Measurements from ENCODE around the gene STRA8. TPM values are rescaled to one million over a fixed set of nuclear protein-coding genes. Genes with fewer than 3 reads are reported as not detected.

The STRA8 gene
- total and polyA plus RNA-seq, 2 of the 13 experiments (the other 11 are each of a cell fraction or from before 2014, with no cell fraction given): not detected

GRCh38 chr7:135200821-135201331 lies 32.8 kb upstream of the STRA8 start (continued):
- TF ChIP-seq TCF12 (IDR thresholded peaks at IDR 0.05) (no peak), TCF12 (CRISPR knock-in tag; IDR thresholded peaks at IDR 0.05) (no peak)

- CTCF ChIA-PET (ENCODE audit: low intra/inter-chr PET ratio, low total read pairs): no interaction called here
- no peak overlapping the region for H2AFZ ChIP-seq (ENCODE audit: low read length)
- no peaks in the 10 kb centered on the region for H4K20me1 ChIP-seq (ENCODE audit: insufficient read depth, low read length)
- H3K4me3 ChIP-seq (replicated peaks in 1 of 3; ENCODE audit: insufficient read depth in 1 of 3, low read depth in 2 of 3, low read length in 3 of 3): no peak overlapping the region
- peaks cover 28 to 58% of the 10 kb centered on the region in 2 experiments for H3K36me3 ChIP-seq (replicated peaks in 1 of 2; ENCODE audit: control insufficient read depth in 1 of 2, insufficient read depth in 2 of 2, low read length in 2 of 2)
- H3K27ac ChIP-seq (ENCODE audit: extremely low read length, insufficient read depth, low read length): no peak overlapping the region
- intact Hi-C loops (cut with micrococcal nuclease; ENCODE audit: unreplicated experiment): no loop called here
- WGBS (ENCODE audit: low lambda C conversion rate): 81% methylated on average over 2 of the region's 2 CpGs
- no peaks in the 10 kb centered on the region for H3K4me1 ChIP-seq (ENCODE audit: insufficient read depth, low read length)
- no peak overlapping the region for H3K4me2 ChIP-seq (ENCODE audit: low read depth, low read length)
- in situ Hi-C loops (cut with HindIII; ENCODE audit: extremely low pct_ligation_motif_present, low pct_unique_long_range_greater_than_20kb): no loop called here
- DNase-seq (ENCODE audit: low spot score) (no peak), ATAC-seq (no peak), FAIRE-seq (no peak)
- BruUV-seq (replicated peaks): no TSS peak
- H3K9me3 ChIP-seq (ENCODE audit: low read length): no peaks in the 10 kb centered on the region
- POLR2A ChIA-PET: no interaction called here
- peak; percentile 87 for TF ChIP-seq MAFF (IDR thresholded peaks at IDR 0.05; ENCODE audit: low read depth, low read length)
- TF ChIP-seq MAFK (conservative IDR thresholded peaks at IDR 0.05 in 1 of 2, IDR thresholded peaks at IDR 0.05 in 1 of 2; ENCODE audit: low read length in 2 of 2): peak; percentile 62 to 91; a peak in 3 of 4 replicates
- TF ChIP-seq SAFB2 (CRISPR knock-in tag; IDR thresholded peaks at IDR 0.05; ENCODE audit: borderline replicate concordance, low read depth): no peak
- H3K79me2 ChIP-seq (ENCODE audit: insufficient read depth, low read length): no peaks in the 10 kb centered on the region
- no peak overlapping the region for H3K9ac ChIP-seq (ENCODE audit: insufficient read depth, low read depth, low read length)
- no peaks in the 10 kb centered on the region for H3K27me3 ChIP-seq (ENCODE audit: control insufficient read depth in 1 of 2, insufficient read depth in 2 of 2, low read length in 2 of 2)
These were observed 32.3 kb upstream of the STRA8 start for GRCh38 chr7:135201350-135201749.

GRCh38 chr7:135204341-135204749 lies 29.3 kb upstream of the STRA8 start:
- Histone ChIP-seq H3K27me3 (ENCODE audit: control insufficient read depth in 1 of 2, insufficient read depth in 2 of 2, low read length in 2 of 2) (no peaks in the 10 kb centered on the region), H3K36me3 (replicated peaks in 1 of 2; ENCODE audit: control insufficient read depth in 1 of 2, insufficient read depth in 2 of 2, low read length in 2 of 2) (peaks cover 11 to 30% of the 10 kb centered on the region in 2 experiments), H2AFZ (ENCODE audit: low read length) (no peak overlapping the region), H3K9ac (ENCODE audit: insufficient read depth, low read depth, low read length) (no peak overlapping the region), H3K4me3 (replicated peaks in 1 of 3; ENCODE audit: insufficient read depth in 1 of 3, low read depth in 2 of 3, low read length in 3 of 3) (no peak overlapping the region), H3K9me3 (ENCODE audit: low read length) (no peaks in the 10 kb centered on the region), H4K20me1 (ENCODE audit: insufficient read depth, low read length) (no peaks in the 10 kb centered on the region), H3K27ac (ENCODE audit: extremely low read length, insufficient read depth, low read length) (no peak overlapping the region), H3K79me2 (ENCODE audit: insufficient read depth, low read length) (no peaks in the 10 kb centered on the region), H3K4me1 (ENCODE audit: insufficient read depth, low read length) (peaks cover 27% of the 10 kb centered on the region), H3K4me2 (ENCODE audit: low read depth, low read length) (no peak overlapping the region)
- ATAC-seq (no peak), DNase-seq (ENCODE audit: low spot score) (no peak), FAIRE-seq (no peak)
- intact Hi-C loops (cut with micrococcal nuclease; ENCODE audit: unreplicated experiment) (no loop called here), in situ Hi-C loops (cut with HindIII; ENCODE audit: extremely low pct_ligation_motif_present, low pct_unique_long_range_greater_than_20kb) (no loop called here)
- CTCF ChIA-PET (ENCODE audit: low intra/inter-chr PET ratio, low total read pairs): no interaction called here
- POLR2A ChIA-PET: no interaction called here
- WGBS (ENCODE audit: low lambda C conversion rate): 93% methylated on average over 6 of the region's 6 CpGs
- no TSS peak for BruUV-seq (replicated peaks)
- no peak for TF ChIP-seq YEATS2 (CRISPR knock-in tag; IDR thresholded peaks at IDR 0.05; ENCODE audit: borderline replicate concordance)
- TF ChIP-seq SATB2 (CRISPR knock-in tag; IDR thresholded peaks at IDR 0.05): no peak
- TF ChIP-seq SNAPC5 (CRISPR knock-in tag; IDR thresholded peaks at IDR 0.05; ENCODE audit: borderline replicate concordance): no peak
- TF ChIP-seq TCF7 (IDR thresholded peaks at IDR 0.05; ENCODE audit: low read depth): no peak
- TF ChIP-seq, protein P1, sequence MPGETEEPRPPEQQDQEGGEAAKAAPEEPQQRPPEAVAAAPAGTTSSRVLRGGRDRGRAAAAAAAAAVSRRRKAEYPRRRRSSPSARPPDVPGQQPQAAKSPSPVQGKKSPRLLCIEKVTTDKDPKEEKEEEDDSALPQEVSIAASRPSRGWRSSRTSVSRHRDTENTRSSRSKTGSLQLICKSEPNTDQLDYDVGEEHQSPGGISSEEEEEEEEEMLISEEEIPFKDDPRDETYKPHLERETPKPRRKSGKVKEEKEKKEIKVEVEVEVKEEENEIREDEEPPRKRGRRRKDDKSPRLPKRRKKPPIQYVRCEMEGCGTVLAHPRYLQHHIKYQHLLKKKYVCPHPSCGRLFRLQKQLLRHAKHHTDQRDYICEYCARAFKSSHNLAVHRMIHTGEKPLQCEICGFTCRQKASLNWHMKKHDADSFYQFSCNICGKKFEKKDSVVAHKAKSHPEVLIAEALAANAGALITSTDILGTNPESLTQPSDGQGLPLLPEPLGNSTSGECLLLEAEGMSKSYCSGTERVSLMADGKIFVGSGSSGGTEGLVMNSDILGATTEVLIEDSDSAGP (CRISPR knock-in tag; IDR thresholded peaks at IDR 0.05; ENCODE audit: borderline replicate concordance): no peak
- TF ChIP-seq HOXA7 (CRISPR knock-in tag; IDR thresholded peaks at IDR 0.05): no peak
- TF ChIP-seq, protein P2, sequence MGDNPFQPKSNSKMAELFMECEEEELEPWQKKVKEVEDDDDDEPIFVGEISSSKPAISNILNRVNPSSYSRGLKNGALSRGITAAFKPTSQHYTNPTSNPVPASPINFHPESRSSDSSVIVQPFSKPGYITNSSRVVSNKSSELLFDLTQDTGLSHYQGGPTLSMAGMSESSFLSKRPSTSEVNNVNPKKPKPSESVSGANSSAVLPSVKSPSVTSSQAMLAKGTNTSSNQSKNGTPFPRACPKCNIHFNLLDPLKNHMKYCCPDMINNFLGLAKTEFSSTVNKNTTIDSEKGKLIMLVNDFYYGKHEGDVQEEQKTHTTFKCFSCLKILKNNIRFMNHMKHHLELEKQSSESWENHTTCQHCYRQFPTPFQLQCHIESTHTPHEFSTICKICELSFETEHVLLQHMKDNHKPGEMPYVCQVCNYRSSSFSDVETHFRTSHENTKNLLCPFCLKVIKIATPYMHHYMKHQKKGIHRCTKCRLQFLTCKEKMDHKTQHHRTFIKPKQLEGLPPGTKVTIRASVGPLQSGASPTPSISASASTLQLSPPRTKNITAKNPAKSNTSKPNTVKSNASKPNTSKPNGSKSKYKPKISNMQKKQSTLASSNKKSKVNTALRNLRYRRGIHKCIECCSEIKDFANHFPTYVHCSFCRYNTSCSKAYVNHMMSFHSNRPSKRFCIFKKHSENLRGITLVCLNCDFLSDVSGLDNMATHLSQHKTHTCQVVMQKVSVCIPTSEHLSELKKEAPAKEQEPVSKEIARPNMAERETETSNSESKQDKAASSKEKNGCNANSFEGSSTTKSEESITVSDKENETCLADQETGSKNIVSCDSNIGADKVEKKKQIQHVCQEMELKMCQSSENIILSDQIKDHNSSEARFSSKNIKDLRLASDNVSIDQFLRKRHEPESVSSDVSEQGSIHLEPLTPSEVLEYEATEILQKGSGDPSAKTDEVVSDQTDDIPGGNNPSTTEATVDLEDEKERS (CRISPR knock-in tag; IDR thresholded peaks at IDR 0.05): no peak
